ENCODE data around the gene KDM4D. TPM values are rescaled to one million over a fixed set of nuclear protein-coding genes. Genes with fewer than 3 reads are reported as not detected.

The KDM4D gene
- total RNA-seq, 1 donor from 2014 or later = 3.2 TPM

GRCh38 chr11:94946812-94947211 is 26.7 kb upstream of the KDM4D start:
- no peaks in the 10 kb centered on the region for H3K36me3 Mint-ChIP-seq (ENCODE audit: low read depth)
- H3K27ac Mint-ChIP-seq (ENCODE audit: unreplicated experiment) = no peak overlapping the region
- no peaks in the 10 kb centered on the region for H3K9me3 Mint-ChIP-seq
- no peaks in the 10 kb centered on the region for H3K27me3 Mint-ChIP-seq (ENCODE audit: low read depth)
- no peak for TF ChIP-seq CTCF (conservative IDR thresholded peaks at IDR 0.05)
- no peak overlapping the region for H3K4me3 Mint-ChIP-seq
- no peak for DNase-seq (ENCODE audit: low read depth, low spot score)
- H3K4me1 Mint-ChIP-seq = peaks cover 17% of the 10 kb centered on the region

GRCh38 chr11:94948070-94948617 is 25.4 kb upstream of the KDM4D start:
- H3K27ac Mint-ChIP-seq (ENCODE audit: unreplicated experiment) = no peak overlapping the region
- H3K9me3 Mint-ChIP-seq = no peaks in the 10 kb centered on the region
- H3K4me1 Mint-ChIP-seq = peaks cover 17% of the 10 kb centered on the region
- no peaks in the 10 kb centered on the region for H3K27me3 Mint-ChIP-seq (ENCODE audit: low read depth)
- no peaks in the 10 kb centered on the region for H3K36me3 Mint-ChIP-seq (ENCODE audit: low read depth)
- no peak overlapping the region for H3K4me3 Mint-ChIP-seq
- DNase-seq (ENCODE audit: low read depth, low spot score) = no peak
- no peak for TF ChIP-seq CTCF (conservative IDR thresholded peaks at IDR 0.05)

- H3K27ac Mint-ChIP-seq (ENCODE audit: unreplicated experiment) = no peak overlapping the region
- H3K4me1 Mint-ChIP-seq = peaks cover 8% of the 10 kb centered on the region
- no peaks in the 10 kb centered on the region for H3K36me3 Mint-ChIP-seq (ENCODE audit: low read depth)
- no peaks in the 10 kb centered on the region for H3K27me3 Mint-ChIP-seq (ENCODE audit: low read depth)
- TF ChIP-seq CTCF (conservative IDR thresholded peaks at IDR 0.05) = no peak
- no peak for DNase-seq (ENCODE audit: low read depth, low spot score)
- no peaks in the 10 kb centered on the region for H3K9me3 Mint-ChIP-seq
- H3K4me3 Mint-ChIP-seq = no peak overlapping the region
These were observed 18.8 kb upstream of the KDM4D start for GRCh38 chr11:94954753-94955152.

GRCh38 chr11:94956963-94957362 is 16.5 kb upstream of the KDM4D start:
- no peak for TF ChIP-seq CTCF (conservative IDR thresholded peaks at IDR 0.05)
- no peak for DNase-seq (ENCODE audit: low read depth, low spot score)
- Mint-ChIP-seq H3K27me3 (ENCODE audit: low read depth) (no peaks in the 10 kb centered on the region), H3K4me3 (no peak overlapping the region), H3K9me3 (no peaks in the 10 kb centered on the region), H3K4me1 (peaks cover 8% of the 10 kb centered on the region), H3K36me3 (ENCODE audit: low read depth) (no peaks in the 10 kb centered on the region), H3K27ac (ENCODE audit: unreplicated experiment) (no peak overlapping the region)

- Mint-ChIP-seq H3K4me3 (no peak overlapping the region), H3K4me1 (peaks cover 8% of the 10 kb centered on the region), H3K27me3 (ENCODE audit: low read depth) (no peaks in the 10 kb centered on the region), H3K9me3 (no peaks in the 10 kb centered on the region), H3K27ac (ENCODE audit: unreplicated experiment) (no peak overlapping the region), H3K36me3 (ENCODE audit: low read depth) (no peaks in the 10 kb centered on the region)
- no peak for DNase-seq (ENCODE audit: low read depth, low spot score)
- no peak for TF ChIP-seq CTCF (conservative IDR thresholded peaks at IDR 0.05)
These were observed 15.3 kb upstream of the KDM4D start for GRCh38 chr11:94958121-94958696.

Measured in neural crest cell (in vitro differentiated cells).